HG02571 (cell line): ENCODE data around the gene NAPSA.

ENCODE experiments used
- ATAC-seq: cut with Tn5 transposase; IDR thresholded peaks from one replicate; pipeline ENCODE4 v1.9.1; 2021; ENCODE audit warnings: mild to moderate bottlenecking, moderate library complexity; ENCODE audit not compliant: unreplicated experiment

NAPSA gene

GRCh38 chr19:50384685-50385535 is 19.5 kb upstream of the NAPSA start:
- ATAC-seq = no peak

- peak; percentile 86 for ATAC-seq
Measured at GRCh38 chr19:50383852-50384684, 18.6 kb upstream of the NAPSA start, which contains the start of gene POLD1. Gene POLD1, plus strand, starts transcription at chr19:50384347. Its CDS starts 14,505 bp downstream, at chr19:50398852.

GRCh38 chr19:50383001-50383851 is 17.8 kb upstream of the NAPSA start:
- ATAC-seq = no peak

- no peak for ATAC-seq
Measured at GRCh38 chr19:50381881-50382729, 16.7 kb upstream of the NAPSA start.

- ATAC-seq = no peak
Measured at GRCh38 chr19:50380751-50381151, 15.3 kb upstream of the NAPSA start.

GRCh38 chr19:50380137-50380536 is 14.7 kb upstream of the NAPSA start:
- ATAC-seq = no peak

- no peak for ATAC-seq
Measured at GRCh38 chr19:50379602-50380001, 14.2 kb upstream of the NAPSA start.

GRCh38 chr19:50378863-50379236 is 13.4 kb upstream of the NAPSA start:
- ATAC-seq = no peak

GRCh38 chr19:50378169-50378862 is 12.9 kb upstream of the NAPSA start:
- ATAC-seq = no peak

GRCh38 chr19:50377517-50377916 is 12.1 kb upstream of the NAPSA start:
- ATAC-seq = no peak

GRCh38 chr19:50377051-50377461 is 11.6 kb upstream of the NAPSA start:
- ATAC-seq = no peak

- peak; percentile 72 for ATAC-seq
Measured at GRCh38 chr19:50376166-50377050, 11.0 kb upstream of the NAPSA start, which contains the start of gene NR1H2. Gene NR1H2, plus strand, starts transcription at chr19:50376457. Its CDS starts 1,149 bp downstream, at chr19:50377606.

GRCh38 chr19:50371914-50372475 is 6.6 kb upstream of the NAPSA start:
- ATAC-seq = no peak

GRCh38 chr19:50368649-50369570 is 3.5 kb upstream of the NAPSA start:
- peak; percentile 65 for ATAC-seq

- ATAC-seq = no peak
Measured at GRCh38 chr19:50362656-50363424, 2.6 kb downstream of the NAPSA start.

- no peak for ATAC-seq
Measured at GRCh38 chr19:50362030-50362412, 3.4 kb downstream of the NAPSA start.
